K562 (cell line): ENCODE results near the gene KLK15. TPM values are rescaled to one million over a fixed set of nuclear protein-coding genes. Genes with fewer than 3 reads are reported as not detected.
A peak's percentile ranks its signal among the peaks of the same experiment; 100 is the strongest.

ENCODE experiments used
- ARID1B ChIP-seq: fragments of 450-650 bp; IDR thresholded peaks from 2 replicates; pipeline ENCODE4 v1.6.1; 2016; ENCODE audit warnings: antibody characterized with exemption, mild to moderate bottlenecking, inconsistent platforms
- BACH1 ChIP-seq: fragments of 200-800 bp; sonication (Bioruptor generic); IDR thresholded peaks from 2 replicates; pipeline ENCODE4 v1.6.1; 2016; ENCODE audit warnings: missing genetic modification characterization, missing compliant biosample characterization
- BRCA1 ChIP-seq, 2 experiments: fragments of 450-650 bp in 1 of 2; sonication (generic) in 1 of 2; formaldehyde crosslinking in 1 of 2; IDR thresholded peaks; 2 replicates each; pipeline versions ENCODE4 v1.5.0 to v1.6.1; 2017 to 2020; ENCODE audit warnings: mild to moderate bottlenecking in 1 of 2, missing genetic modification reagents in 1 of 2
- CBFB ChIP-seq: sonication (generic); formaldehyde crosslinking; IDR thresholded peaks from 2 replicates; pipeline ENCODE4 v1.4.0; 2020; ENCODE audit warnings: mild to moderate bottlenecking, missing genetic modification reagents
- COPS2 ChIP-seq: fragments of 450-650 bp; conservative IDR thresholded peaks from 2 replicates; pipeline ENCODE4 v1.6.1; 2016; ENCODE audit warnings: mild to moderate bottlenecking, moderate library complexity
- CTCF ChIP-seq, 3 experiments: IDR thresholded peaks in 2 of 3; conservative IDR thresholded peaks in 1 of 3; 2 replicates each; pipeline ENCODE4 v1.5.1; 2011 to 2012; ENCODE audit warnings: low read length in 3 of 3, mild to moderate bottlenecking in 3 of 3, control low read depth in 2 of 3, improper control_type of control experiment in 1 of 3, inconsistent platforms in 1 of 3, low read depth in 1 of 3, mixed read lengths in 1 of 3, moderate library complexity in 1 of 3; ENCODE audit not compliant: insufficient read depth in 2 of 3
- ELF4 ChIP-seq: fragments of 450-650 bp; formaldehyde crosslinking; IDR thresholded peaks from 2 replicates; pipeline ENCODE4 v1.4.0; 2022; ENCODE audit warnings: missing genetic modification characterization
- ETS1 ChIP-seq: conservative IDR thresholded peaks from 2 replicates; pipeline ENCODE4 v1.6.1; 2011; ENCODE audit warnings: low read depth, mild to moderate bottlenecking, low read length; ENCODE audit not compliant: control insufficient read depth
- NFRKB ChIP-seq: fragments of 450-650 bp; IDR thresholded peaks from 2 replicates; pipeline ENCODE4 v1.6.1; 2016; ENCODE audit warnings: low read depth
- NR2C1 ChIP-seq, 2 experiments: fragments of 450-650 bp; IDR thresholded peaks; 2 replicates each; pipeline ENCODE4 v1.6.1; 2017; ENCODE audit warnings: mild to moderate bottlenecking in 2 of 2, antibody characterized with exemption in 1 of 2, inconsistent platforms in 1 of 2, missing compliant biosample characterization in 1 of 2, missing genetic modification characterization in 1 of 2
- PBX2 ChIP-seq, 2 experiments: IDR thresholded peaks in 1 of 2; conservative IDR thresholded peaks in 1 of 2; 2 replicates each; pipeline ENCODE4 v1.6.1; 2016; ENCODE audit warnings: low read depth in 2 of 2, mild to moderate bottlenecking in 1 of 2, missing compliant biosample characterization in 1 of 2, missing genetic modification characterization in 1 of 2, moderate library complexity in 1 of 2
- PHTF2 ChIP-seq: fragments of 250-450 bp; sonication (Bioruptor Pico); IDR thresholded peaks from 2 replicates; pipeline ENCODE4 v1.5.0; 2021; ENCODE audit warnings: mild to moderate bottlenecking
- SMARCA5 ChIP-seq: fragments of 450-650 bp; IDR thresholded peaks from 2 replicates; pipeline ENCODE4 v1.6.1; 2016
- STAT6 ChIP-seq: sonication (generic); formaldehyde crosslinking; IDR thresholded peaks from 2 replicates; pipeline ENCODE4 v1.8.1; 2023; ENCODE audit warnings: mild to moderate bottlenecking, missing genetic modification reagents
- ZNF280B ChIP-seq: fragments of 250-450 bp; sonication (Bioruptor Pico); IDR thresholded peaks from 2 replicates; pipeline ENCODE4 v1.5.1; 2021; ENCODE audit warnings: mild to moderate bottlenecking
- polyA plus RNA-seq, 8 experiments: library from polyadenylated mRNA; depleted of rRNA in 4 of 8; stranded (reverse) in 5 of 8; unstranded in 3 of 8; fragments of >200 nt; fragmentation: Nextera tagmentation in 2 of 8; fragmentation: Illumina TruSeq in 1 of 8; extraction: Ambion mirVana in 2 of 8; extraction: Trizol in 1 of 8; gene quantifications; 2 replicates each; pipeline versions ENCODE4 v1.2.1 to v1.2.3, GENCODE V29; 2011 to 2014; ENCODE audit warnings: inconsistent platforms in 1 of 8, missing spikeins in 1 of 8
- total RNA-seq, 7 experiments: library from RNA; depleted of rRNA in 6 of 7; stranded (reverse); fragments of >200 nt in 6 of 7; fragmentation: Illumina TruSeq in 2 of 7; extraction: Trizol in 2 of 7; gene quantifications; 2 replicates each; pipeline versions ENCODE4 v1.2.1 to v1.2.3, GENCODE V29; 2011 to 2021; ENCODE audit warnings: low replicate concordance in 1 of 7

The KLK15 gene
- total and polyA plus RNA-seq, 9 of the 15 experiments (the other 6 are each of a cell fraction or from before 2014, with no cell fraction given) = not detected

DNA sequence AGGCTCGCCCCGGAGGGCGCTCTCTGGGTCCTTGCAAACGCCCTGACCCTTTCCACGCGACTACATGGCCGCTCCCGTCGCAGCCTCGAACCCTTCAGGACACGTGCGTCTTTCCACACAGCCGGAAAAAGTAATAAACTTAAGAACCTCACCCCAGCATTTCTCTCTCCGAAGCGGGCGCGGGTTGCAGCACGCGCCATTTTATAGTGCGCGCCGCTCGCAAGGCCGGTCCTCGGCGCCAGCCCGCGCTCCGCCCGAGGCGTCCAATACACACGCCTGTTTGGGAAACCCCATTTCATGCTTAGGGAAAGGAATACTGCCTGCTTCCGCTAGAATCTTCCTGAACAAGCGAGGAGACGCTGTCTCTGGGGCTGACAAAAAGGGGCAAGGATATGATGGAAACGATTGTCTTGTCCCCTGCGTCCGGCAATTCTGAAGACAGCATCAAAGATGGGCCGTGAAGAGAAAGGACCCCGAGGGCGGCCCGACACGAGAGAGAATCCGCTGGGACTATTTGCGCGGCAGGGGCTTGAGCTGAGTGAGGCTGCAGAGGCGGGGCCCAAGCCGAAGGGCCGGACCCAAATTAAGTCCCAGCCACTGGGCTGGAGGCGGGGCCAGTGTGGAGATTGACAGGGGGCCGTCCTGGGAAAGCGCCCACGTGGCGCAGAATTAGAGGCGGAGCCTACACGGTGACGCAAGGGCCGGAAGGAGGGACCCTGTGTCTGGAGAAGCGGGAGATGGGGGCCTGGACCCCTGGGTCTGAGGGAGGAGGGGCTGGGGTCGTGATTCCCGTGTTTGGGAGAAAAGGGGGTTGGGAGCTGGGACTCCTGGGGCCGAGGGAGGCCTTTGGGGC lies 28.7 kb downstream of the KLK15 start (continued):
- peak in 1 of 3 experiments; percentile 4; a peak in 1 of 6 replicates for TF ChIP-seq CTCF (IDR thresholded peaks at IDR 0.05 in 2 of 3, conservative IDR thresholded peaks at IDR 0.05 in 1 of 3; ENCODE audit: insufficient read depth in 2 of 3, low read depth in 1 of 3, low read length in 3 of 3)
- TF ChIP-seq ARID1B = no peak; the same call in 1 of the 2 replicates
- TF ChIP-seq BACH1 (tag) = no peak
- TF ChIP-seq ELF4 (CRISPR knock-in tag) = peak; percentile 68; the same call in 1 of the 2 replicates
- no peak for TF ChIP-seq STAT6 (CRISPR knock-in tag)
- TF ChIP-seq PBX2 (CRISPR knock-in tag; IDR thresholded peaks at IDR 0.05; ENCODE audit: low read depth) = peak; percentile 93
- peak; percentile 98 for TF ChIP-seq PBX2 (tag; conservative IDR thresholded peaks at IDR 0.05; ENCODE audit: low read depth)
- TF ChIP-seq BRCA1 (IDR thresholded peaks at IDR 0.05) = no peak
- TF ChIP-seq BRCA1 (CRISPR knock-in tag; IDR thresholded peaks at IDR 0.05) = no peak
- no peak for TF ChIP-seq COPS2
- TF ChIP-seq ETS1 = 0 out of 2 replicates have a peak, but pooled peaks have one; percentile 25
- TF ChIP-seq CBFB = no peak
- TF ChIP-seq SMARCA5 = no peak
- TF ChIP-seq NFRKB = peak; percentile 95
- TF ChIP-seq PHTF2 (CRISPR knock-in tag) = no peak
- no peak for TF ChIP-seq ZNF280B (CRISPR knock-in tag)
- TF ChIP-seq NR2C1 (IDR thresholded peaks at IDR 0.05) = peak; percentile 34; the same call in 1 of the 2 replicates
- TF ChIP-seq NR2C1 (tag; IDR thresholded peaks at IDR 0.05) = no peak
